Spleen (tissue), 11 donors: ENCODE measurements around the gene SPDYA. TPM values are rescaled to one million over a fixed set of nuclear protein-coding genes. Genes with fewer than 3 reads are reported as not detected.

Experiments
- DNase-seq: peaks from one replicate; pipeline ENCODE4 v3.0.0-alpha.2; 2020
- H3K27ac ChIP-seq, 8 donors: fragments of 200-600 bp; sonication (generic) in 7 of 8; 1 replicate in 4 of 8; 2 replicates in 4 of 8; pipeline versions ENCODE4 v1.5.0 to v1.8.0; 2016 to 2021; ENCODE audit warnings: inconsistent platforms in 4 of 8, mild to moderate bottlenecking in 4 of 8, moderate library complexity in 1 of 8
- H3K27me3 ChIP-seq, 7 donors: fragments of 200-600 bp; sonication (generic) in 6 of 7; replicated peaks in 1 of 7; 1 replicate in 4 of 7; 2 replicates in 3 of 7; pipeline versions ENCODE4 v1.5.0 to v1.8.0; 2016 to 2021; ENCODE audit warnings: inconsistent platforms in 3 of 7, mild to moderate bottlenecking in 1 of 7
- H3K36me3 ChIP-seq, 6 donors: fragments of 200-600 bp; sonication (generic) in 5 of 6; 1 replicate in 4 of 6; 2 replicates in 2 of 6; pipeline versions ENCODE4 v1.5.0 to v1.8.0; 2016 to 2021; ENCODE audit warnings: inconsistent platforms in 2 of 6
- H3K4me1 ChIP-seq, 6 donors: fragments of 200-600 bp; sonication (generic) in 5 of 6; 1 replicate in 3 of 6; 2 replicates in 3 of 6; pipeline versions ENCODE4 v1.5.0 to v1.8.0; 2016 to 2021; ENCODE audit warnings: inconsistent platforms in 3 of 6
- H3K4me3 ChIP-seq, 8 donors: fragments of 200-600 bp; sonication (generic) in 7 of 8; 1 replicate in 4 of 8; 2 replicates in 4 of 8; pipeline versions ENCODE4 v1.5.0 to v1.8.0; 2016 to 2021; ENCODE audit warnings: inconsistent platforms in 4 of 8, mild to moderate bottlenecking in 4 of 8, moderate library complexity in 2 of 8
- H3K9me3 ChIP-seq, 8 donors: fragments of 200-600 bp; sonication (generic) in 7 of 8; 1 replicate in 4 of 8; 2 replicates in 4 of 8; pipeline versions ENCODE4 v1.5.0 to v1.8.0; 2016 to 2021; ENCODE audit warnings: inconsistent platforms in 4 of 8
- CTCF ChIP-seq, 11 experiments: fragments of 200-600 bp in 7 of 11; fragments of 450-650 bp in 4 of 11; sonication (generic) in 4 of 11; IDR thresholded peaks in 8 of 11; conservative IDR thresholded peaks in 3 of 11; 1 replicate in 7 of 11; 2 replicates in 4 of 11; pipeline versions ENCODE4 v1.4.0 to v1.8.0; 2016 to 2021; ENCODE audit warnings: antibody characterized with exemption in 11 of 11, inconsistent platforms in 4 of 11, mild to moderate bottlenecking in 1 of 11
- POLR2A ChIP-seq, 3 donors: fragments of 450-650 bp; IDR thresholded peaks; one replicate each; pipeline ENCODE4 v1.5.1; 2017; ENCODE audit warnings: antibody characterized with exemption in 3 of 3, mild to moderate bottlenecking in 1 of 3
- POLR2AphosphoS5 ChIP-seq, 3 donors: sonication (generic); formaldehyde crosslinking; IDR thresholded peaks; one replicate each; pipeline ENCODE4 v1.5.1; 2017; ENCODE audit warnings: antibody characterized with exemption in 3 of 3
- WGBS, 5 donors: extraction: QIAGEN DNeasy Blood & Tissue Kit in 3 of 5; methylation state at CpG; one replicate each; pipeline versions ENCODE4 v1.1.5 to v1.1.7; 2013 to 2018; 5-methylcytosine and 5-hydroxymethylcytosine counted together
- intact Hi-C: fragments of 100-400 bp; cut with DNase I; formaldehyde crosslinking; loops from one replicate; pipeline ENCODE4 v1.15.0; 2023; ENCODE audit warnings: low total_unique reads
- polyA plus RNA-seq, 3 donors: library from polyadenylated mRNA; stranded (reverse); fragments of 200-250 nt; gene quantifications; one replicate each; pipeline ENCODE4 v1.2.1, GENCODE V29; 2013
- total RNA-seq, 7 donors: library from RNA; depleted of rRNA in 3 of 7; stranded (reverse); fragments of >200 nt in 3 of 7; fragmentation: NEBNext Ultra II Directional in 4 of 7; extraction: Animal tissue kit (Norgen Biotek cat#: 25700) in 4 of 7; gene quantifications; one replicate each; pipeline versions ENCODE4 v1.1.0 to v1.2.1, GENCODE V29; 2016 to 2021
- donor health status: healthy with polysubstance abuse.
- donor health status: DM: no; HTN: no; CAD: no; lungs with moderate emphysema.
- donor health status: DM: no; HTN: no; CAD: no.
- donor health status: Bipolar disorder and iron deficiency.
- donor health status: healthy.
- donor health status: DM: no; HTN: no; CAD: no.
- donor health status: DM: yes; HTN: yes; CAD: no.

SPDYA gene
- total and polyA plus RNA-seq, 10 donors = 0.06 to 2.8 (median 1.0) TPM

DNA sequence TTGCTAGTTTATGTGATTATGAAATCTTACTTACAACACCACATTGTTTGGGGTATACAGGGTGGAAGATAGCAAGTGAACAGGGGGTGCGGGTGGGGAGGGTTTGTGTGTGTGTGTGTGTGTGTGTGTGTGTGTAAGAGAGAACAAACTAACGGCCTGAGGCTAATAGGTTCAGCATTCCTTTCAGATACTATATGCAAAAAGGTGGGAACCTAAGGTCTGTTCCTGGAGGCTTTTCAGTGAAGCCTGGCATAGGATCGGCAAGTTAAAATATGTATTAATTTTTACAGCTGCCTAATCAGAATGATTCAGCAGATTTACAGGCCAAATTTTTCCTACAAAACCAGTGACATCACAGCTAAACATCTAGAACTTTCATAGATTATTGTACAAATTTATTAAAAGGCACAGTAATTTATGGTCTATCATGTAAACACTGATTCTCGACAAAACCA is 7.6 kb upstream of the SPDYA start:
- TF ChIP-seq CTCF (IDR thresholded peaks at IDR 0.05 in 8 of 11, conservative IDR thresholded peaks at IDR 0.05 in 3 of 11) (no peak), POLR2AphosphoS5 (IDR thresholded peaks at IDR 0.05) (no peak), POLR2A (IDR thresholded peaks at IDR 0.05) (no peak)
- H3K4me3 ChIP-seq = no peak overlapping the region
- no peaks in the 10 kb centered on the region for H3K4me1 ChIP-seq
- DNase-seq = no peak
- H3K27me3 ChIP-seq = no peaks in the 10 kb centered on the region
- no peaks in the 10 kb centered on the region for H3K9me3 ChIP-seq
- H3K36me3 ChIP-seq = peaks cover 0 to 94% (median 35%) of the 10 kb centered on the region in 6 donors
- WGBS, 5 donors = 59 to 77% (median 66%) methylated on average over 4 of the region's 4 CpGs
- intact Hi-C loops = no loop called here
- H3K27ac ChIP-seq = no peak overlapping the region

- WGBS, 5 donors = 66 to 76% (median 71%) methylated on average over 10 of the region's 10 CpGs
- Histone ChIP-seq H3K27ac (peak overlapping the region in 3 of 8 donors; percentile 9 to 60 (median 34)), H3K4me3 (peak overlapping the region in 6 of 8 donors; percentile 48 to 80 (median 58)), H3K27me3 (peaks cover 0 to 9% (median 0%) of the 10 kb centered on the region in 7 donors), H3K9me3 (no peaks in the 10 kb centered on the region), H3K36me3 (peaks cover 0 to 25% (median 7%) of the 10 kb centered on the region in 6 donors), H3K4me1 (peaks cover 10 to 26% (median 16%) of the 10 kb centered on the region in 6 donors)
- TF ChIP-seq POLR2AphosphoS5 (IDR thresholded peaks at IDR 0.05) (no peak), POLR2A (IDR thresholded peaks at IDR 0.05) (no peak), CTCF (IDR thresholded peaks at IDR 0.05 in 8 of 11, conservative IDR thresholded peaks at IDR 0.05 in 3 of 11) (no peak)
- intact Hi-C loops = no loop called here
- DNase-seq = no peak
These were observed 707 bp upstream of the SPDYA start for GRCh38 chr2:28809927-28810326.

DNA sequence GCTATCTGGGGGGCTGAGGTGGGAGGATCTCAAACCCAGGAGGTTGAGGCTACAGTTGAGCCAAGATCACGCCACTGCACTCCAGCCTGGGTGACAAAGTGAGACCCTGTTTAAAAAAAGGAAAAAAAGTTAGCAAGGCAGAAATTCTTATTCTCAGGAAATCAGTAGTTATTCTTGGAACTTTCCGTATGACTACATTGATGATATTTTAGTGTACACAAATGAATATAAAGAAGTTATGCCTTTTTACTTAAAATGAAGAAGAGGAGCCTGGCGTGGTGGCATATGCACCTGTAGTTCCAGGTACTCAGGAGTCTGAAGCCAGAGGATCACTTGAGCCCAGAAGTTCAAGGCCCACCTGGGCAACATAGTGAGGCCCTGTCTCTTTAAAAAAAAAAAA is 7.4 kb downstream of the SPDYA start:
- 61 to 80% (median 78%) methylated on average over 3 of the region's 3 CpGs for WGBS, 5 donors

More for the DNA sequence above, 7.4 kb downstream of the SPDYA start:
- Histone ChIP-seq H3K27ac (no peak overlapping the region), H3K4me1 (peaks cover 0 to 6% (median 0%) of the 10 kb centered on the region in 6 donors), H3K36me3 (no peaks in the 10 kb centered on the region), H3K27me3 (no peaks in the 10 kb centered on the region), H3K9me3 (no peaks in the 10 kb centered on the region), H3K4me3 (no peak overlapping the region)
- TF ChIP-seq CTCF (IDR thresholded peaks at IDR 0.05 in 8 of 11, conservative IDR thresholded peaks at IDR 0.05 in 3 of 11) = no peak
- no peak for TF ChIP-seq POLR2AphosphoS5 (IDR thresholded peaks at IDR 0.05)
- TF ChIP-seq POLR2A (IDR thresholded peaks at IDR 0.05) = no peak
- intact Hi-C loops = no loop called here
- DNase-seq = no peak
